ENCODE data around the gene SERAC1. TPM values are rescaled to one million over a fixed set of nuclear protein-coding genes. Genes with fewer than 3 reads are reported as not detected.

Gene SERAC1
- total and polyA plus RNA-seq, 2 donors from 2014 or later = 5.8 to 6.7 TPM

DNA sequence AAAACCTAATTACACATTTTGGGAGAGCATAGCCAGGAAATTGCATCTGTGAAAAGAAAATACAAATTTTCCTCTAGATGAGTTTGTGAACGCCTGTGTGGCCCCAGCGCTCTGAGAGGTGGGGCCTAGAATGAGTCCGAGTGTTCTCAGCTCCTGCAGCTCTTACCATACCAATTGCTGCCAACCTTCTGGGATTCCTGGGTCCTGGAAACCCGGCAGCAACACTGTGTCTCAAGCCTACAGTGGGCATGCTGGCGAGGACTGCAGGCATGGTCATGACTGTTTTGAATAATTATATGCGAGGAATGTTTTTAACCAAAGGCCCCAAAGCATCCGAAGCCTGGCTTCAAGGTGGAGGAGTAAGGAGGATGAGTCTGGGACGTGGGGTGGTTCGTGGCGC is 90.4 kb downstream of the SERAC1 start:
- peaks cover 0 to 2% (median 0%) of the 10 kb centered on the region in 3 donors for H3K36me3 ChIP-seq (ENCODE audit: control insufficient read depth in 2 of 3, insufficient read depth in 3 of 3, low read length in 3 of 3)
- H3K9ac ChIP-seq (ENCODE audit: low read length in 3 of 3) = no peak overlapping the region
- H3K4me1 ChIP-seq (ENCODE audit: control insufficient read depth in 2 of 3, insufficient read depth in 2 of 3, low read depth in 1 of 3, low read length in 3 of 3) = no peaks in the 10 kb centered on the region
- H3K9me3 ChIP-seq (ENCODE audit: control insufficient read depth in 2 of 3, insufficient read depth in 1 of 3, low read length in 3 of 3) = no peaks in the 10 kb centered on the region
- FAIRE-seq (no peak), DNase-seq (no peak)
- TF ChIP-seq, protein P1, sequence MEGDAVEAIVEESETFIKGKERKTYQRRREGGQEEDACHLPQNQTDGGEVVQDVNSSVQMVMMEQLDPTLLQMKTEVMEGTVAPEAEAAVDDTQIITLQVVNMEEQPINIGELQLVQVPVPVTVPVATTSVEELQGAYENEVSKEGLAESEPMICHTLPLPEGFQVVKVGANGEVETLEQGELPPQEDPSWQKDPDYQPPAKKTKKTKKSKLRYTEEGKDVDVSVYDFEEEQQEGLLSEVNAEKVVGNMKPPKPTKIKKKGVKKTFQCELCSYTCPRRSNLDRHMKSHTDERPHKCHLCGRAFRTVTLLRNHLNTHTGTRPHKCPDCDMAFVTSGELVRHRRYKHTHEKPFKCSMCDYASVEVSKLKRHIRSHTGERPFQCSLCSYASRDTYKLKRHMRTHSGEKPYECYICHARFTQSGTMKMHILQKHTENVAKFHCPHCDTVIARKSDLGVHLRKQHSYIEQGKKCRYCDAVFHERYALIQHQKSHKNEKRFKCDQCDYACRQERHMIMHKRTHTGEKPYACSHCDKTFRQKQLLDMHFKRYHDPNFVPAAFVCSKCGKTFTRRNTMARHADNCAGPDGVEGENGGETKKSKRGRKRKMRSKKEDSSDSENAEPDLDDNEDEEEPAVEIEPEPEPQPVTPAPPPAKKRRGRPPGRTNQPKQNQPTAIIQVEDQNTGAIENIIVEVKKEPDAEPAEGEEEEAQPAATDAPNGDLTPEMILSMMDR (IDR thresholded peaks at IDR 0.05; ENCODE audit: borderline replicate concordance, extremely low read depth, insufficient read depth) = no peak
- H3K27ac ChIP-seq (ENCODE audit: low read depth in 2 of 2, low read length in 2 of 2) = no peak overlapping the region
- H3K27me3 ChIP-seq (ENCODE audit: control insufficient read depth, insufficient read depth, low read length) = no peaks in the 10 kb centered on the region
- intact Hi-C loops (cut with DNase I) = no loop called here
- no peak overlapping the region for H3K4me3 ChIP-seq (ENCODE audit: low read length in 3 of 3)

DNA sequence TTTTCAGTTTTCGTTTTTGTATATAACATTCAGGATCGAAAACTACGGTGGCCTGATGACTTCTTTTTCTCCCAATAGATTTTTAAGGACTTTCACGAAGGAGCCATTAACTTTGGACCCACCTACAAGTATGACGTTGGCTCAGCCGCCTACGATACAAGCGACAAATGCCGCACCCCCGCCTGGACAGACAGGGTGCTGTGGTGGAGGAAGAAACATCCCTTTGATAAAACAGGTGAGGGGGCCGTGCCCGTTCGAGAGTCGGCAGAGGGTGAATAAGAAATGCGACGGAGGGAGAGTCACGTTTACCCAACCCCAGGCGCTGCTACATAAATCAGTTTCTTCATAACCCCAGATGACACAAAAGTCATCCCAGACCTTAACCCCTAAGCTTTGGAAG is 91.5 kb downstream of the SERAC1 start:
- Histone ChIP-seq H3K9me3 (ENCODE audit: control insufficient read depth in 2 of 3, insufficient read depth in 1 of 3, low read length in 3 of 3) (no peaks in the 10 kb centered on the region), H3K4me3 (ENCODE audit: low read length in 3 of 3) (no peak overlapping the region), H3K9ac (ENCODE audit: low read length in 3 of 3) (no peak overlapping the region), H3K4me1 (ENCODE audit: control insufficient read depth in 2 of 3, insufficient read depth in 2 of 3, low read depth in 1 of 3, low read length in 3 of 3) (peaks cover 0 to 2% (median 0%) of the 10 kb centered on the region in 3 donors), H3K27me3 (ENCODE audit: control insufficient read depth, insufficient read depth, low read length) (no peaks in the 10 kb centered on the region), H3K36me3 (ENCODE audit: control insufficient read depth in 2 of 3, insufficient read depth in 3 of 3, low read length in 3 of 3) (peaks cover 0 to 2% (median 0%) of the 10 kb centered on the region in 3 donors), H3K27ac (ENCODE audit: low read depth in 2 of 2, low read length in 2 of 2) (no peak overlapping the region)
- no peak for DNase-seq
- intact Hi-C loops (cut with DNase I) = no loop called here
- TF ChIP-seq, protein P1 (IDR thresholded peaks at IDR 0.05; ENCODE audit: borderline replicate concordance, extremely low read depth, insufficient read depth) = no peak
- FAIRE-seq = no peak

DNA sequence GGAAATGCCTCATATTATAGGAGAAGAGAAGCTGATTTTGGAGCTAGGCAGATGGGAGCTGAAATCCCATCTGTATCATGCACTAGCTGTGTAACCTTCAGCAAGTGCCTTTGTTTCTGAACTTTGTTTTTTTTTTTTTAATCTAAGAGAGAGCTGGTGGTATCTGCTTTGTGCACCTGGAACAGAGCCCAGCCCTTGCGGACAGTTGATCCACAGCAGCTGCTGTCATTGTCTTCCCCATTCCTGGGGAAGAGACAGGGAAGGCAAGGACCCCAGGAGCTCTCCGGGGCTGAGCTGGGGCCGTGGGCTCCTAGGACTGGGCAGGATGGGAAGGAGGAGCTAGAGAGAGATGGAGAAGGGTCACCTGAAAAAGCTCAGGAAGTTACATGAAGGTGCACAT is 94.3 kb downstream of the SERAC1 start:
- FAIRE-seq = no peak
- no peak for DNase-seq
- intact Hi-C loops (cut with DNase I) = no loop called here
- Histone ChIP-seq H3K4me1 (ENCODE audit: control insufficient read depth in 2 of 3, insufficient read depth in 2 of 3, low read depth in 1 of 3, low read length in 3 of 3) (peaks cover 0 to 6% (median 0%) of the 10 kb centered on the region in 3 donors), H3K27ac (ENCODE audit: low read depth in 2 of 2, low read length in 2 of 2) (no peak overlapping the region), H3K36me3 (ENCODE audit: control insufficient read depth in 2 of 3, insufficient read depth in 3 of 3, low read length in 3 of 3) (peaks cover 0 to 2% (median 0%) of the 10 kb centered on the region in 3 donors), H3K27me3 (ENCODE audit: control insufficient read depth, insufficient read depth, low read length) (no peaks in the 10 kb centered on the region), H3K4me3 (ENCODE audit: low read length in 3 of 3) (no peak overlapping the region), H3K9me3 (ENCODE audit: control insufficient read depth in 2 of 3, insufficient read depth in 1 of 3, low read length in 3 of 3) (no peaks in the 10 kb centered on the region), H3K9ac (ENCODE audit: low read length in 3 of 3) (no peak overlapping the region)
- TF ChIP-seq, protein P1 (IDR thresholded peaks at IDR 0.05; ENCODE audit: borderline replicate concordance, extremely low read depth, insufficient read depth) = no peak

All from kidney (tissue), 14 donors.